ENCODE measurements around the gene PER2.

GRCh38 chr2:238295144-238296112, 7.0 kb upstream of the PER2 start:
- TF ChIP-seq, protein P1, sequence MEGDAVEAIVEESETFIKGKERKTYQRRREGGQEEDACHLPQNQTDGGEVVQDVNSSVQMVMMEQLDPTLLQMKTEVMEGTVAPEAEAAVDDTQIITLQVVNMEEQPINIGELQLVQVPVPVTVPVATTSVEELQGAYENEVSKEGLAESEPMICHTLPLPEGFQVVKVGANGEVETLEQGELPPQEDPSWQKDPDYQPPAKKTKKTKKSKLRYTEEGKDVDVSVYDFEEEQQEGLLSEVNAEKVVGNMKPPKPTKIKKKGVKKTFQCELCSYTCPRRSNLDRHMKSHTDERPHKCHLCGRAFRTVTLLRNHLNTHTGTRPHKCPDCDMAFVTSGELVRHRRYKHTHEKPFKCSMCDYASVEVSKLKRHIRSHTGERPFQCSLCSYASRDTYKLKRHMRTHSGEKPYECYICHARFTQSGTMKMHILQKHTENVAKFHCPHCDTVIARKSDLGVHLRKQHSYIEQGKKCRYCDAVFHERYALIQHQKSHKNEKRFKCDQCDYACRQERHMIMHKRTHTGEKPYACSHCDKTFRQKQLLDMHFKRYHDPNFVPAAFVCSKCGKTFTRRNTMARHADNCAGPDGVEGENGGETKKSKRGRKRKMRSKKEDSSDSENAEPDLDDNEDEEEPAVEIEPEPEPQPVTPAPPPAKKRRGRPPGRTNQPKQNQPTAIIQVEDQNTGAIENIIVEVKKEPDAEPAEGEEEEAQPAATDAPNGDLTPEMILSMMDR (conservative IDR thresholded peaks at IDR 0.05; ENCODE audit: low read depth, low read length), result no peak
- no peak for TF ChIP-seq POLR2A (IDR thresholded peaks at IDR 0.05; ENCODE audit: low read depth, low read length)
- TF ChIP-seq RCOR1 (IDR thresholded peaks at IDR 0.05; ENCODE audit: insufficient replicate concordance, low read length), result no peak
- no peak for TF ChIP-seq MAZ (IDR thresholded peaks at IDR 0.05; ENCODE audit: borderline replicate concordance, low read depth, low read length)
- TF ChIP-seq, protein P2, sequence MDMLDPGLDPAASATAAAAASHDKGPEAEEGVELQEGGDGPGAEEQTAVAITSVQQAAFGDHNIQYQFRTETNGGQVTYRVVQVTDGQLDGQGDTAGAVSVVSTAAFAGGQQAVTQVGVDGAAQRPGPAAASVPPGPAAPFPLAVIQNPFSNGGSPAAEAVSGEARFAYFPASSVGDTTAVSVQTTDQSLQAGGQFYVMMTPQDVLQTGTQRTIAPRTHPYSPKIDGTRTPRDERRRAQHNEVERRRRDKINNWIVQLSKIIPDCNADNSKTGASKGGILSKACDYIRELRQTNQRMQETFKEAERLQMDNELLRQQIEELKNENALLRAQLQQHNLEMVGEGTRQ (IDR thresholded peaks at IDR 0.05; ENCODE audit: low read depth, low read length), result no peak
- no peak for TF ChIP-seq NFE2L2 (IDR thresholded peaks at IDR 0.05; ENCODE audit: low read depth, low read length)
- TF ChIP-seq, protein P3, sequence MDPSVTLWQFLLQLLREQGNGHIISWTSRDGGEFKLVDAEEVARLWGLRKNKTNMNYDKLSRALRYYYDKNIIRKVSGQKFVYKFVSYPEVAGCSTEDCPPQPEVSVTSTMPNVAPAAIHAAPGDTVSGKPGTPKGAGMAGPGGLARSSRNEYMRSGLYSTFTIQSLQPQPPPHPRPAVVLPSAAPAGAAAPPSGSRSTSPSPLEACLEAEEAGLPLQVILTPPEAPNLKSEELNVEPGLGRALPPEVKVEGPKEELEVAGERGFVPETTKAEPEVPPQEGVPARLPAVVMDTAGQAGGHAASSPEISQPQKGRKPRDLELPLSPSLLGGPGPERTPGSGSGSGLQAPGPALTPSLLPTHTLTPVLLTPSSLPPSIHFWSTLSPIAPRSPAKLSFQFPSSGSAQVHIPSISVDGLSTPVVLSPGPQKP (IDR thresholded peaks at IDR 0.05; ENCODE audit: borderline replicate concordance, low read depth, low read length), result no peak
- TF ChIP-seq CEBPB (IDR thresholded peaks at IDR 0.05; ENCODE audit: low read depth, low read length), result no peak

All from IMR-90 (cell line).